Naive thymus-derived CD8-positive, alpha-beta T cell (primary cell): ENCODE measurements around the gene RING1. TPM values are rescaled to one million over a fixed set of nuclear protein-coding genes. Genes with fewer than 3 reads are reported as not detected.

Experiments used
- ATAC-seq, 2 donors: fragments of 150-1000 bp; cut with Tn5 transposase in 1 of 2; sonication (Bioruptor Pico), chemical (Tn5 transposase) in 1 of 2; 1 replicate in 1 of 2; 2 replicates in 1 of 2; pipeline ENCODE4 v1.10.0; 2021; ENCODE audit warnings: mild to moderate bottlenecking in 2 of 2, moderate library complexity in 2 of 2
- POLR2A ChIA-PET: fragments of 350-600 bp; sonication (Branson Sonifier 250); formaldehyde crosslinking; loops from one replicate; lab custom pipeline; 2021; ENCODE audit warnings: antibody characterized with exemption; lab: Charles Lee
- DNase-seq, 10 donors: peaks; one replicate each; pipeline versions ENCODE4 v3.0.0 to v3.0.0-alpha.2; 2020 to 2022
- H3K27ac Mint-ChIP-seq, 10 donors: one replicate each; pipeline ENCODE4 v1.8.0; 2020 to 2022; ENCODE audit warnings: mild to moderate bottlenecking in 10 of 10, mixed read lengths in 10 of 10, moderate library complexity in 4 of 10, inconsistent platforms in 1 of 10
- H3K27me3 Mint-ChIP-seq, 5 donors: one replicate each; pipeline ENCODE4 v1.8.0; 2021 to 2022; ENCODE audit warnings: mixed read lengths in 5 of 5
- H3K36me3 Mint-ChIP-seq, 3 donors: one replicate each; pipeline ENCODE4 v1.8.0; 2020 to 2022; ENCODE audit warnings: mixed read lengths in 3 of 3, mild to moderate bottlenecking in 2 of 3, inconsistent platforms in 1 of 3
- H3K4me1 Mint-ChIP-seq, 4 donors: one replicate each; pipeline ENCODE4 v1.8.0; 2021 to 2022; ENCODE audit warnings: mixed read lengths in 4 of 4
- H3K4me3 Mint-ChIP-seq, 10 donors: one replicate each; pipeline ENCODE4 v1.8.0; 2020 to 2022; ENCODE audit warnings: mild to moderate bottlenecking in 10 of 10, mixed read lengths in 10 of 10, moderate library complexity in 6 of 10, inconsistent platforms in 1 of 10
- H3K9me3 Mint-ChIP-seq, 9 donors: one replicate each; pipeline ENCODE4 v1.8.0; 2020 to 2022; ENCODE audit warnings: mixed read lengths in 9 of 9, mild to moderate bottlenecking in 3 of 9, inconsistent platforms in 1 of 9, moderate library complexity in 1 of 9
- polyA plus RNA-seq, 3 donors: library from polyadenylated mRNA; unstranded; fragments of 300-500 nt; fragmentation: Illumina TruSeq; gene quantifications; one replicate each; pipeline ENCODE4 v1.2.3, GENCODE V29; 2021
- total RNA-seq, 8 experiments: library from RNA in 2 of 8; stranded (reverse) in 2 of 8; gene quantifications; one replicate each; pipeline ENCODE4 v1.2.3 and lab custom pipeline; 2021 to 2026

The RING1 gene
- total and polyA plus RNA-seq, 5 experiments from 2014 or later, result 12.1 to 59.1 (median 12.5) TPM

DNA sequence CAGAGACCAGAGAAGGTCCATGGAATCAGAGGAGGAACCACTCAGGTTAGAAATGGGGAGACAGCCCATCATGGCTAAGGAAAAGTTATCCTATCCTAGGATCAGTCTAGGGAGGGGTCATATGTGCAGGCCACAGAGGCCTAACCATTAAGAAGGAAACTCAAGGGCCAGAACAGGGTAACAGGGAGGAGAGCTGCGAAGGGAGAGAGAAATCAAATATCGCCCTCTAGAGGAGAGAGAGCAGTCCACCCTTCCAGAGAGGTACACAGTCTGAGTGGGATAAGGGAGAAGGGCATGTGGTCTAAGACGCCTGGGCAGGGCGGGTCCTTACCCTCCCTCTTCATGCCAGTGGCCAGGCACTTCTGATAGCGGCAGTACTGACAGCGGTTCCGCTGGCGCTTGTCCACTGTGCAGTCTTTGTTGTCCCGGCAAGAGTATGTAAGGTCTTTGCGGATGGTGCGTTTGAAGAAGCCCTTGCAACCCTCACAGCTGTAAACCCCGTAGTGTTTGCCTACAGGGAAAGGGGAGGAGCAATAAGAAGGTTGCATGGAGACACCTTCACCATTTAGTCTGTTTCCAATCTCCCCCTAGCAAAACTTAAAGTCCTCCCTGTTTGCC, 10.8 kb upstream of the RING1 start:
- ATAC-seq (peak; percentile 34 to 38), DNase-seq (peak in 4 of 10 donors; percentile 25 to 64 (median 62))
- Mint-ChIP-seq H3K36me3 (peaks cover 0 to 48% (median 13%) of the 10 kb centered on the region in 3 donors), H3K4me1 (peaks cover 37 to 69% (median 58%) of the 10 kb centered on the region in 4 donors), H3K27ac (peak overlapping the region; percentile 22 to 98 (median 73)), H3K4me3 (peak overlapping the region in 9 of 10 donors; percentile 53 to 100 (median 80)), H3K27me3 (no peaks in the 10 kb centered on the region), H3K9me3 (no peaks in the 10 kb centered on the region)
- POLR2A ChIA-PET, result interaction anchor here (1.0 to 4.2 kb wide), 8 partner anchors 11 to 74 kb away, joined by 3 to 43 read pairs (median 6); partner anchors contain the start of genes RING1, RPS18 and VPS52

- H3K27ac Mint-ChIP-seq, result peak overlapping the region; percentile 21 to 99 (median 91)
- H3K4me3 Mint-ChIP-seq, result peak overlapping the region; percentile 71 to 100 (median 94)
- peaks cover 6 to 56% (median 18%) of the 10 kb centered on the region in 3 donors for H3K36me3 Mint-ChIP-seq
- ATAC-seq (no peak), DNase-seq (no peak)
- H3K4me1 Mint-ChIP-seq, result peaks cover 38 to 71% (median 62%) of the 10 kb centered on the region in 4 donors
- H3K27me3 Mint-ChIP-seq, result no peaks in the 10 kb centered on the region
- POLR2A ChIA-PET, result interaction anchor here (0.7 to 4.2 kb wide), 9 partner anchors 10 to 73 kb away, joined by 3 to 43 read pairs (median 7); partner anchors contain the start of genes RING1, RPS18 and VPS52
- H3K9me3 Mint-ChIP-seq, result no peaks in the 10 kb centered on the region
Measured at GRCh38 chr6:33198159-33198852, 10.0 kb upstream of the RING1 start.

GRCh38 chr6:33198853-33199436, 9.4 kb upstream of the RING1 start:
- peaks cover 6 to 59% (median 18%) of the 10 kb centered on the region in 3 donors for H3K36me3 Mint-ChIP-seq
- POLR2A ChIA-PET, result interaction anchor here (0.7 to 4.2 kb wide), 9 partner anchors 10 to 100 kb away, joined by 3 to 43 read pairs (median 7); partner anchors contain the start of genes RING1, RPS18 and VPS52
- H3K9me3 Mint-ChIP-seq, result no peaks in the 10 kb centered on the region
- H3K4me3 Mint-ChIP-seq, result peak overlapping the region; percentile 89 to 100 (median 98)
- DNase-seq (no peak), ATAC-seq (no peak)
- no peaks in the 10 kb centered on the region for H3K27me3 Mint-ChIP-seq
- peak overlapping the region; percentile 54 to 100 (median 94) for H3K27ac Mint-ChIP-seq
- H3K4me1 Mint-ChIP-seq, result peaks cover 41 to 72% (median 67%) of the 10 kb centered on the region in 4 donors

GRCh38 chr6:33199687-33200218, 8.5 kb upstream of the RING1 start:
- peak overlapping the region; percentile 82 to 100 (median 95) for H3K27ac Mint-ChIP-seq
- no peaks in the 10 kb centered on the region for H3K27me3 Mint-ChIP-seq
- peaks cover 6 to 54% (median 18%) of the 10 kb centered on the region in 3 donors for H3K36me3 Mint-ChIP-seq
- ATAC-seq (peak; percentile 11 to 25), DNase-seq (peak in 4 of 10 donors; percentile 45 to 77 (median 62))
- H3K4me1 Mint-ChIP-seq, result peaks cover 43 to 78% (median 72%) of the 10 kb centered on the region in 4 donors
- H3K4me3 Mint-ChIP-seq, result peak overlapping the region; percentile 90 to 100 (median 99)
- POLR2A ChIA-PET, result interaction anchor here (0.6 to 4.2 kb wide), 12 partner anchors 9 to 456 kb away, joined by 3 to 43 read pairs (median 4); partner anchors contain the start of genes B3GALT4, HLA-DMA, RING1 and RPS18
- H3K9me3 Mint-ChIP-seq, result no peaks in the 10 kb centered on the region

- Mint-ChIP-seq H3K27me3 (no peaks in the 10 kb centered on the region), H3K9me3 (no peaks in the 10 kb centered on the region), H3K4me3 (peak within 1 kb of the TSS; percentile 98 to 100 (median 99)), H3K36me3 (peaks cover 6 to 47% (median 15%) of the 10 kb centered on the region in 3 donors), H3K27ac (peak within 1 kb of the TSS; percentile 95 to 100 (median 99)), H3K4me1 (peaks cover 48 to 85% (median 77%) of the 10 kb centered on the region in 4 donors)
- POLR2A ChIA-PET, result interaction anchor here (0.7 to 4.2 kb wide), 11 partner anchors 8 to 356 kb away, joined by 3 to 43 read pairs (median 5); partner anchors contain the start of genes B3GALT4, HLA-DMA, RING1 and RPS18
- ATAC-seq (peak; percentile 76 to 80), DNase-seq (peak; percentile 95 to 100 (median 99))
Measured at GRCh38 chr6:33200219-33201146, 7.8 kb upstream of the RING1 start, which contains the start of the genes RXRB and SLC39A7. Gene RXRB (minus strand): TSS chr6:33200665. CDS start chr6:33200476, 189 bp downstream. Gene SLC39A7 (plus strand): TSS chr6:33200867. CDS start chr6:33201246, 379 bp downstream.

- DNase-seq (no peak), ATAC-seq (no peak)
- H3K27ac Mint-ChIP-seq, result peak overlapping the region; percentile 95 to 100 (median 99)
- H3K9me3 Mint-ChIP-seq, result no peaks in the 10 kb centered on the region
- POLR2A ChIA-PET, result no interaction called here
- no peaks in the 10 kb centered on the region for H3K27me3 Mint-ChIP-seq
- H3K4me1 Mint-ChIP-seq, result peaks cover 46 to 90% (median 80%) of the 10 kb centered on the region in 4 donors
- peaks cover 6 to 40% (median 12%) of the 10 kb centered on the region in 3 donors for H3K36me3 Mint-ChIP-seq
- peak overlapping the region; percentile 98 to 100 (median 99) for H3K4me3 Mint-ChIP-seq
Measured at GRCh38 chr6:33201147-33201545, 7.2 kb upstream of the RING1 start.

GRCh38 chr6:33201935-33202334, 6.4 kb upstream of the RING1 start:
- no peak for ATAC-seq
- Mint-ChIP-seq H3K4me1 (peaks cover 46 to 87% (median 81%) of the 10 kb centered on the region in 4 donors), H3K27ac (peak overlapping the region in 9 of 10 donors; percentile 73 to 99 (median 88)), H3K9me3 (no peaks in the 10 kb centered on the region), H3K36me3 (peaks cover 6 to 34% (median 12%) of the 10 kb centered on the region in 3 donors), H3K4me3 (peak overlapping the region; percentile 98 to 100 (median 99)), H3K27me3 (no peaks in the 10 kb centered on the region)
- DNase-seq, result no peak
- POLR2A ChIA-PET, result interaction anchor here (1.9 kb wide), 1 partner anchor 75 kb away, joined by 5 read pairs; the partner anchor contains the start of gene B3GALT4

GRCh38 chr6:33202799-33203198, 5.5 kb upstream of the RING1 start:
- no peaks in the 10 kb centered on the region for H3K27me3 Mint-ChIP-seq
- POLR2A ChIA-PET, result interaction anchor here (0.7 to 1.9 kb wide), 3 partner anchors 46 to 96 kb away, joined by 3 to 7 read pairs (median 5); partner anchors contain the start of genes B3GALT4 and RGL2
- DNase-seq, result no peak
- peaks cover 6 to 26% (median 12%) of the 10 kb centered on the region in 3 donors for H3K36me3 Mint-ChIP-seq
- peak overlapping the region; percentile 28 to 100 (median 96) for H3K4me3 Mint-ChIP-seq
- ATAC-seq, result no peak
- no peaks in the 10 kb centered on the region for H3K9me3 Mint-ChIP-seq
- peaks cover 39 to 83% (median 77%) of the 10 kb centered on the region in 4 donors for H3K4me1 Mint-ChIP-seq
- H3K27ac Mint-ChIP-seq, result peak overlapping the region in 9 of 10 donors; percentile 15 to 98 (median 66)

- peak overlapping the region; percentile 76 to 100 (median 96) for H3K4me3 Mint-ChIP-seq
- no peaks in the 10 kb centered on the region for H3K27me3 Mint-ChIP-seq
- peaks cover 34 to 78% (median 69%) of the 10 kb centered on the region in 4 donors for H3K4me1 Mint-ChIP-seq
- no peak for DNase-seq
- no peaks in the 10 kb centered on the region for H3K9me3 Mint-ChIP-seq
- H3K36me3 Mint-ChIP-seq, result peaks cover 6 to 24% (median 12%) of the 10 kb centered on the region in 3 donors
- ATAC-seq, result no peak
- POLR2A ChIA-PET, result interaction anchor here (0.7 to 1.9 kb wide), 4 partner anchors 45 to 232 kb away, joined by 3 to 7 read pairs (median 5); partner anchors contain the start of genes B3GALT4 and RGL2
- H3K27ac Mint-ChIP-seq, result peak overlapping the region; percentile 35 to 98 (median 90)
Measured at GRCh38 chr6:33203443-33204164, 4.7 kb upstream of the RING1 start.

DNA sequence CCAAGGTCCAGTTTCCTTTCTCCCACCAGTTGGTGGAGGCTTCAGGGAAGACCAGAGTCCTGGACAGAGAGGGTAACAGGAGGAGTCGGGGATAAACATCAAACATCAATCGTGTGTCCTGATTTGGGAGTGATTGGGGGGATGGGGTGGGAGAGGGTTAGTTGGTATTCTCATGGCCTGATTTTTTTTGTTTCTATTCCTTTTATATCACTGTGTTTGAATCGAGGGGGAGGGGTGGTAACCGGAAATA, 4.2 kb upstream of the RING1 start:
- DNase-seq, result no peak
- Mint-ChIP-seq H3K27ac (peak overlapping the region; percentile 35 to 98 (median 91)), H3K9me3 (no peaks in the 10 kb centered on the region), H3K36me3 (peaks cover 6 to 24% (median 12%) of the 10 kb centered on the region in 3 donors), H3K4me3 (peak overlapping the region; percentile 76 to 100 (median 96)), H3K4me1 (peaks cover 35 to 78% (median 69%) of the 10 kb centered on the region in 4 donors), H3K27me3 (no peaks in the 10 kb centered on the region)
- ATAC-seq, result no peak
- POLR2A ChIA-PET, result interaction anchor here (0.5 to 2.4 kb wide), 7 partner anchors 8 to 1302 kb away, joined by 3 to 18 read pairs (median 4); partner anchors contain the start of genes RPS18, VPS52 and ZBTB12
